GM13977 (cell line): Measurements from ENCODE around the gene UNC13D.
A peak's percentile ranks its signal among the peaks of the same experiment; 100 is the strongest.

ENCODE experiments used
- DNase-seq: peaks from one replicate; pipeline ENCODE4 v3.0.0; 2012; ENCODE audit warnings: low spot score
- in situ Hi-C: fragments of 300-500 bp; cut with MboI; formaldehyde crosslinking; loops from one replicate; pipeline ENCODE4 v1.12.0; 2022; ENCODE audit warnings: low sequenced_read_pairs, low pct_unique_long_range_greater_than_20kb, mixed read lengths, inconsistent platforms; ENCODE audit not compliant: unreplicated experiment
- TF ChIP-seq, protein P1 (sequence below): IDR thresholded peaks from 2 replicates; pipeline ENCODE4 v1.5.1; 2012; ENCODE audit warnings: mild to moderate bottlenecking, control low read depth; ENCODE audit not compliant: insufficient read depth; ENCODE audit errors: extremely low read depth, missing control alignments

UNC13D gene

DNA sequence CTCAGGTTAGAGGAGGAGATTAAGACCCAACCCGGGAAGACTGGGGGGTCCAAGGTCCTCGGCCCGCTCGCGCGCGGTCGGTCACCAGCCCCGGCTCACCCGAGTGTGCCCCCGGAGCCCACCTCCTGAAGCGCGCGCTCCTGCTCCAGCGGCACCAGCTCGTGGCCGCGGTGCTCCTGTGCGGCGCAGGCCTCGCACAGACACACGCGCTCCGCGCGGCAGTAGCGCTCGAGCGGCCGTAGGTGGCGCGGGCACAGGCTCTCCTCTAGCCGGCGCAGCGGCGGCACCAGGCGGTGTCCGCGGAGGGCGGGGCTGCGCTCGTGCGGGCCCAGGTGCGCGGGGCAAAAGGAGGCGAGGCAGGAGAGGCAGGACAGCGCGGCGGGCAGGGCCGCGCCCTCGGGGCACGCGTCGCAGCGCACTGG, 33.6 kb upstream of the UNC13D start:
- DNase-seq, result peak; percentile 85
- TF ChIP-seq, protein P1, sequence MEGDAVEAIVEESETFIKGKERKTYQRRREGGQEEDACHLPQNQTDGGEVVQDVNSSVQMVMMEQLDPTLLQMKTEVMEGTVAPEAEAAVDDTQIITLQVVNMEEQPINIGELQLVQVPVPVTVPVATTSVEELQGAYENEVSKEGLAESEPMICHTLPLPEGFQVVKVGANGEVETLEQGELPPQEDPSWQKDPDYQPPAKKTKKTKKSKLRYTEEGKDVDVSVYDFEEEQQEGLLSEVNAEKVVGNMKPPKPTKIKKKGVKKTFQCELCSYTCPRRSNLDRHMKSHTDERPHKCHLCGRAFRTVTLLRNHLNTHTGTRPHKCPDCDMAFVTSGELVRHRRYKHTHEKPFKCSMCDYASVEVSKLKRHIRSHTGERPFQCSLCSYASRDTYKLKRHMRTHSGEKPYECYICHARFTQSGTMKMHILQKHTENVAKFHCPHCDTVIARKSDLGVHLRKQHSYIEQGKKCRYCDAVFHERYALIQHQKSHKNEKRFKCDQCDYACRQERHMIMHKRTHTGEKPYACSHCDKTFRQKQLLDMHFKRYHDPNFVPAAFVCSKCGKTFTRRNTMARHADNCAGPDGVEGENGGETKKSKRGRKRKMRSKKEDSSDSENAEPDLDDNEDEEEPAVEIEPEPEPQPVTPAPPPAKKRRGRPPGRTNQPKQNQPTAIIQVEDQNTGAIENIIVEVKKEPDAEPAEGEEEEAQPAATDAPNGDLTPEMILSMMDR, result peak; percentile 65
- in situ Hi-C loops, result no loop called here

DNA sequence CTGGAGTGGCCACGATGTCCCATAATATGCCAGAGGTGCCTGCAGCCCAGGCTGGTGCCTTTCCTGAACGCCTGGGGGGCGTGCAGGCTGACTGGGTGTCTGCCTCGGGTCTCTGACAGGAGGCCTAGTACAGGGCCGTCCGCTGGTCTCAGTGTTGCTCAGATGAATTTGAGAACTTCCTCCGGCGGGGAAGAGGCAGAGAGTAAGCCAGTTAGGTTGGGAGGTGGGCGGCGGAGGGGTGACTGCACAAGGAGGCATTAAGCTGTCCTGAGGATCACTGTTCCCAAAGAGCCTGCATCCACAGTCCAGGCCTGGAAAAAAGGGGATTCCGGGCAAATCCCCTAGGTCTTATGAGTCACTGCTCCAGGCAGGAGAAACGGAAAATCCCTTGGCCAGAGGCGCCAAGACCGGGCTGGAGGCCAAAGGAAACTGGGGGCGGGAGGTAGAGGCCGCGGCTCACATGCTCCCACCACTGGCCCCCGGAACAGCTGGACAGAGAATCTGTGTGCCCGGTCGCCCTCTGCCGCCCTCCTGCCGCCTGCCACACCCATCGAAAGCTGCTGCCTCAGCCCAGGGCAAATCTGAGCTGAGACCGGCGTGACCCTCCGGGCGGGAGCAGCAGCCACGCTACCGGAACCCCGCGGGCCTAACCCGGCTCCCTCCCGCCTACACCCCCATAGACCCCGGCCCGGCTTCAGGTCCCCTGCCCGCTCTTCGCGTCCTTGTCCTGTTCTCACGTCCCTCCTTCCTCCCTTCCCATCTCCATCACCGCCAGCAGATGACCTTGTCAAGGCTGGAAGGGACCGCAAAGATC, 32.9 kb upstream of the UNC13D start:
- DNase-seq, result no peak
- in situ Hi-C loops, result no loop called here
- TF ChIP-seq, protein P1, result peak; percentile 27

DNA sequence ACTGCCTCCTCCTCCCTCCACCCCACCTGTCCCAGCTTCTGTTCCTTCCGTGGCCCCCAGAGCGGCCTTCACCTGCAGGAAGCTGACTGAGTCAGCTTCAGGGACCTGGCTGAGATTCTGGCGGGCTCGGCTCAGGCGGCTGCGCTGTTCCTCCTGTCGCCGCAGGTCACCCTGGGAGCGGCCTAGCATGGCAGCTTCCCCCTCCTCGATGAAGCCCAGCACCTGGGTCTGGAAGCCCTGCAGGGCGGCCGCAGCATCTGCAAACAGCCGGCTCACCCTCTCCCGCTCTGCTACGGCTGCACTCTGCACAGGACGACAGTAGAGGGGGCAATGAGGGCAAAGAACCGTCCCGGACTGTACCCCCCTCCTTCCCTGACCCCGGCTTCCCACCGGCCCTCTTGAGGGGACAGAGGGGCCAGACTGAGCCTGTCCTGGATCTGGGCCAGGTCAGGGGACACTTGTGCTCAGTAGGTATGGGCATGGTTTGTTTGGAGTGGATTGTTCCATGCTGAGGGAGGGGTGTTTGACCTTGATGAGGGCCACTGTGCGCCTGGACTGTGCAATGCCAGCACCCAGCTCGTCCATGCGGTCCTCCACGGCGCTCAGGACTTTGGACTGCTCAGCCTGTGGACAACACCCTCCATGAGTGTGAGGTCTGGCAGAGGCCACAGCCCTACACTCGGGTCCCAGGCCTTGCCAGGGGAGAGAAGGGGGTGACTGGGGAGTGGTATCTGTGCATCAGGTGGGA, 32.2 kb upstream of the UNC13D start:
- TF ChIP-seq, protein P1, result peak; percentile 38
- DNase-seq, result peak; percentile 73
- in situ Hi-C loops, result no loop called here

DNA sequence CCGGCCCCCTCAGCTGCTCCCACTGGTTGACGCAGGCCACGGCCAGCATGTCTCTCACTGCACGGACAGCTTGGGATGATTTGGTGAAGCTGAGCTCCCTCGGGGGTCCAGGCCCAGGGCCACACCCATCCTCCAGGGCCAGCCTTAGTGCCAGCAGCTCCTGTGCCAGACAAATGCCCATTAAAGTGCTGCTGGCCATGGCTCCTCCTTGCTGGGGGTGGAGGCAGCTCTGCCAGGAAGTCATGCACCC, 31.7 kb upstream of the UNC13D start:
- TF ChIP-seq, protein P1, result no peak
- DNase-seq, result no peak
- in situ Hi-C loops, result no loop called here

DNA sequence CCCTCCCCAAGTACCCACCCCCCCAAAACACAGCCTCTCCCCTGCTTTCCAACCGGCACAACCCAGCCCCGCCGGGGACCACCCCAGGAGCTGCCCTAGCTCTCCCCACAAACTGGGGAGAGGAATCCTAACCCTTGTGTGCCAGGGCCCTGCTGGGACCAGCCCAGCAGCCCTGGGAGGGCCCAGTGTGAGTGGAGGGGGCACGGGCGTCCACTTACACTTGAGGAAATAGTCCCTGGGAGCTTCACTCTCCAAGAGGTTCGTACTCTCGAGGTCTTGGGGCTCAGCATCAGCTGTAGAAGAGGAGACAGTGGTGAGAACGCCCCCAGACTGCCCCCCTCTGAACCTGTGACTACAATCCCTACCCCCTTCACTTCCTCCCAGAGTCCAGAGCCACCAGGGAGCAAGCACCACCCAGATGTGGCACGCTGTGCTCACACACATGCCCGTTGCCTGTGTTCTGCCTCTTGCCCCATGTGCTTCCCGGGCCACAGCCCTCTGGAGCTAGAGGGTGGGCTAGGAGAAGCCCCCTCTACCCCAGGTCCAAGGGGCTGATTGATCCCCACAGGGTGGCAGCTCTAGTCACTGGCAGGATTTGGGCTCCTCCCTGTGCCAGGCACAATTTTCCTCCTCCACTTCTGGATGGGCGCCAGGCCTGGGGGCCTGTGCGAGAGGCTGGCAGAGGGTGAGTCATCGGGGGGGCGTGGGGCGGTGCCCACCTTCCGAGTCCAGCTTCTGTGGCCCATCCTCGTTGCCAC, 31.2 kb upstream of the UNC13D start:
- TF ChIP-seq, protein P1, result no peak
- no peak for DNase-seq

DNA sequence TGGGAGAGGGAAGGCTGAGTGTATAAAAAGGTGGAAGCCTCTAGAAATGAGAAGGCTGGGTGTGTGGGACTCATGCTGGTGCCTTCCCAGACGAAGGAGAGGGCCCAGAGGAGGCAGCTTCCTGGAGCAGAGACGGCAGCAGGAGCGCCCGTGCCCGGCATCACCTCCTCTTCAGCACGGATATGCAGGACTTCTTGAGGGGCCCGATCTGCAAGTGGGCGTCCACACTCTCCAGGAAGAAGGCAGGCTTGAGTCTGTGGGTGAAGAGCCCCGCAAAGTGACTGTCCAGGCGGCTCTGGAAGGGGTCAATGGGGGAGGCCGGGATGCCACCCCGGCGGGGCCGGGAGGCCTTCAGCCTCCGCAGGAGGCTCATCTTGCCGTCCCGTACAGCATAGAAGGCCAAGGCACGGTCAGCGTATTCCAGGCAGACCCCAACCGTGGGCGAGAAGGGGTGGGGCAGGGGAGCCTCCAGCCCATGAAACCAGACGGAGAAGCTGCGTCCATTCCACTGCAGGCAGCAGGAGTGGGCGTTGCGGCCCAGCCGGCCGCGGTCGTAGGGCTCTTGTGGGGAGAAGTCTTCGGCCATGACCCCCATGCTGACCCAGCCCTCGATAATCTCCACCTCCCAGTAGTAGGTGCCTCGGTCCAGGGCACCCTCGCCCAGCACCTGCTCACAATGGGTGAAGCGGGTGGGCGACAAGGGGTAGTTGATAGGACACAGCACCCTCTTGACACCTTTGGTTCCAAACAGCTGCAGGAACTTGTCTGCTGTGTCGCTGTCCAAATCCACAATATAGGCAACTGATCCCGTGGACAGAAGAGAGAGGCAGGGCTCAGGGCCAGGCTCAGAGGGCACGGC, 30.3 kb upstream of the UNC13D start:
- in situ Hi-C loops, result no loop called here
- TF ChIP-seq, protein P1, result no peak
- DNase-seq, result no peak

More for the DNA sequence above, 31.2 kb upstream of the UNC13D start:
- in situ Hi-C loops, result no loop called here
